GM13977 (cell line): Measurements from ENCODE around the gene TMEM178B.

ENCODE experiments used
- DNase-seq: peaks from one replicate; pipeline ENCODE4 v3.0.0; 2012; ENCODE audit warnings: low spot score
- in situ Hi-C: fragments of 300-500 bp; cut with MboI; formaldehyde crosslinking; loops from one replicate; pipeline ENCODE4 v1.12.0; 2022; ENCODE audit warnings: low sequenced_read_pairs, low pct_unique_long_range_greater_than_20kb, mixed read lengths, inconsistent platforms; ENCODE audit not compliant: unreplicated experiment
- TF ChIP-seq, protein P1 (sequence below): IDR thresholded peaks from 2 replicates; pipeline ENCODE4 v1.5.1; 2012; ENCODE audit warnings: mild to moderate bottlenecking, control low read depth; ENCODE audit not compliant: insufficient read depth; ENCODE audit errors: extremely low read depth, missing control alignments

The TMEM178B gene

GRCh38 chr7:141333459-141333858, 259.6 kb downstream of the TMEM178B start:
- in situ Hi-C loops, result no loop called here
- TF ChIP-seq, protein P1, sequence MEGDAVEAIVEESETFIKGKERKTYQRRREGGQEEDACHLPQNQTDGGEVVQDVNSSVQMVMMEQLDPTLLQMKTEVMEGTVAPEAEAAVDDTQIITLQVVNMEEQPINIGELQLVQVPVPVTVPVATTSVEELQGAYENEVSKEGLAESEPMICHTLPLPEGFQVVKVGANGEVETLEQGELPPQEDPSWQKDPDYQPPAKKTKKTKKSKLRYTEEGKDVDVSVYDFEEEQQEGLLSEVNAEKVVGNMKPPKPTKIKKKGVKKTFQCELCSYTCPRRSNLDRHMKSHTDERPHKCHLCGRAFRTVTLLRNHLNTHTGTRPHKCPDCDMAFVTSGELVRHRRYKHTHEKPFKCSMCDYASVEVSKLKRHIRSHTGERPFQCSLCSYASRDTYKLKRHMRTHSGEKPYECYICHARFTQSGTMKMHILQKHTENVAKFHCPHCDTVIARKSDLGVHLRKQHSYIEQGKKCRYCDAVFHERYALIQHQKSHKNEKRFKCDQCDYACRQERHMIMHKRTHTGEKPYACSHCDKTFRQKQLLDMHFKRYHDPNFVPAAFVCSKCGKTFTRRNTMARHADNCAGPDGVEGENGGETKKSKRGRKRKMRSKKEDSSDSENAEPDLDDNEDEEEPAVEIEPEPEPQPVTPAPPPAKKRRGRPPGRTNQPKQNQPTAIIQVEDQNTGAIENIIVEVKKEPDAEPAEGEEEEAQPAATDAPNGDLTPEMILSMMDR, result no peak

DNA sequence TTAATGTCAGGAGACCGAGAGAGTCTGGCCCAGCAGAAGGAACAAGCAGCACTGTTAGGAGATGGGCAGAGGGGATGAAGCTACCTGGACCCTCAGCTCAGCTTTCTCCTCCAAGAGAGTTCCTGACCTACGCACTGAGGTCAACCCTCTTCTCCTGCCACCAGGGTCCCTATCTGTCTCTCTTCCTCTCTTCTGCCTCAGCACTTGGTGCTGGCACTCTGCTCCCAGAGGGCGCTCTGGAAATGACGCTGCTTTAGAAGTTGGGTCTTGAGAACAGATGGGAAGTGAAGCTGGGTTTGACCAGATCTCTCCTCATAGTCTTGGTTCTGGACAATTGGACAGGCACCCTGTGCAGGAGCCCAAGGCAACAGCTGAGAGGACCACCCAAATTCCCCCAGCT, 261.3 kb downstream of the TMEM178B start:
- TF ChIP-seq, protein P1, result no peak
- DNase-seq, result no peak
- in situ Hi-C loops, result no loop called here

More at GRCh38 chr7:141333459-141333858, 259.6 kb downstream of the TMEM178B start:
- DNase-seq, result no peak

DNA sequence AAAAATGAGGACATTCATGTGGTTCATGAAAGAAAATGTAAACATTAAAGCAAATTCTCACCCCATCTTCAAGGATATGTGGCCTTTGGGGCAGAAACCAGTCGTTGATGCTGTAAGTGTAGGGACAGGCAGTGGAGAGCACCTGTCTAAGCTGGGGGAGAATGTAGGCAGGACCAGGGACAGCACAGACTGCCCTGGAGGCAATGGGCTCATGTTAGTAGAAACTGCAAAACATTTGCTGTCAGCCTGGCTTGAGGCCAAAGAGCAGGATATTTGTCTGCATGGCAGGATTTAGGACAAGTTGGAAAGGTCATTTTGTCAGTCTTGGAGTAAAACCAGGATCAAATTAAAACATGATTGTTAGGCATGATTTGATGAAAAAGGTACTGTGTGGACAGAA, 265.7 kb downstream of the TMEM178B start:
- TF ChIP-seq, protein P1, result no peak
- DNase-seq, result no peak
- in situ Hi-C loops, result no loop called here

- TF ChIP-seq, protein P1, result no peak
- in situ Hi-C loops, result no loop called here
- DNase-seq, result no peak
Observed at GRCh38 chr7:141340991-141341390, 267.1 kb downstream of the TMEM178B start.

- in situ Hi-C loops, result no loop called here
- no peak for DNase-seq
- TF ChIP-seq, protein P1, result no peak
Observed at GRCh38 chr7:141342621-141343408, 269.0 kb downstream of the TMEM178B start.

DNA sequence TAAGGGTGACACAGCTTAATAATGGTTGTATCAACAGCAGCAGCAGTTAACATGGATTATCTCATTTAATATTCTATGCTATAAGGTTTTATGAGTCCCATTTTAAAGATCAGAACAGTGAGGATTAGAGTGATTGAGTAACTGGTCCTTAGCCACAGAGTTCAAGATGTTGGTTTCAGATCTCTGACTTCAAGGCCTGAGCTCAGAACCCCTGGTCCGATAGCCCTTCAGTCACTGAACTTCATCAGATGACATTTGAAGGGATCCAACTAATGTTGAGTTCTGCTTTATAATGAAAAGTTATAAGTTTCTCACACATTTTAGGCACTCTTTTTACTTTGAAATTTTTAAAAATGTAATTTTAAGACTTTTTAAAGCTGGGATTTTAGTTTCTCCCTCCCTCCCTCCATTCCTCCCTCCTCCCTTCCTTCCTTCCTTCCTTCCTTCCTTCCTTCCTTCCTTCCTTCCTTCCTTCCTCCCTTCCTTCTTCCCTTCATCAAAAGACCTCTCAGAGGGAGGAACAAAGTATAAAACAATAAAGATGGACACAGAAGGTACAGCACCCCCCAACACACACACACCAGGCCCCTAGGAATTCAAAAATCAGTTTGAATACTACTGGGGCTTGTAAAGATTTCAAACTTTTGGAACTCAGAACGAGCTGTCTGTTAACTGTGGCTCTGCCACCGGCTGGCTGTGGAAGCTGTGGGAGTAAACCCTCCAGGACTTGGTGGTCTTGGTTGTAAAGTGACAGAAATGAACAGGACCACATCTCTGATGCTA, 270.5 kb downstream of the TMEM178B start:
- in situ Hi-C loops, result no loop called here
- DNase-seq, result no peak
- TF ChIP-seq, protein P1, result no peak
